HCT116 (cell line): ENCODE data around the gene CBY1. TPM values are rescaled to one million over a fixed set of nuclear protein-coding genes. Genes with fewer than 3 reads are reported as not detected.

ENCODE experiments used
- ATAC-seq: fragments of 200-7000 bp; cut with Tn5 transposase; 2 replicates; pipeline ENCODE4 v1.9.1; 2020; ENCODE audit warnings: mild to moderate bottlenecking, moderate library complexity
- BruUV-seq: library from RNA; stranded (reverse); fragments of 400-500 nt; replicated peaks from 2 replicates; lab custom pipeline; 2021; lab: Mats Ljungman, UMichigan
- CTCF ChIA-PET: fragments of 300-600 bp; sonication (Branson Sonifier 250); formaldehyde crosslinking; loops from one replicate; lab custom pipeline; 2021; ENCODE audit warnings: antibody characterized with exemption; lab: Charles Lee
- POLR2A ChIA-PET: fragments of 300-600, 350-600 bp; sonication (Branson Sonifier 250); formaldehyde crosslinking; loops from one replicate; lab custom pipeline; 2021; ENCODE audit warnings: antibody characterized with exemption; lab: Charles Lee
- RAD21 ChIA-PET, 2 experiments: fragments of 300-600 bp; sonication (Branson Sonifier 250); formaldehyde crosslinking; loops; one replicate each; lab custom pipeline; 2023; ENCODE audit warnings: low total read pairs in 2 of 2; ENCODE audit not compliant: uncharacterized antibody in 2 of 2, unreplicated experiment in 2 of 2, low non-redundant PET in 1 of 2; lab: Charles Lee
- DNase-seq: peaks from one replicate; pipeline ENCODE4 v3.0.0-alpha.2; 2010; ENCODE audit warnings: low read depth, low spot score
- H2AFZ ChIP-seq: fragments of 200-600 bp; shearing (Covaris generic), sonication (generic); 2 replicates; pipeline ENCODE4 v1.6.1; 2017; ENCODE audit warnings: low read depth, mixed run types, mixed read lengths, antibody characterized with exemption, low read length; ENCODE audit not compliant: poor library complexity, severe bottlenecking
- H3K27ac ChIP-seq: 2 replicates; pipeline ENCODE4 v1.5.1; 2012; ENCODE audit warnings: low read depth, low read length
- H3K27me3 ChIP-seq: fragments of 200-600 bp; sonication (generic); 2 replicates; pipeline ENCODE4 v1.6.1; 2016; ENCODE audit warnings: mixed run types, low read length, mixed read lengths; ENCODE audit not compliant: insufficient read depth
- H3K36me3 ChIP-seq, 2 experiments: fragments of 200-500 bp in 1 of 2; fragments of 200-600 bp in 1 of 2; sonication (Bioruptor generic) in 1 of 2; sonication (generic) in 1 of 2; 2 replicates each; pipeline versions ENCODE4 v1.5.1 to v1.6.1; 2014 to 2016; ENCODE audit warnings: low read length in 2 of 2, inconsistent platforms in 1 of 2, mixed read lengths in 1 of 2, mixed run types in 1 of 2; ENCODE audit not compliant: insufficient read depth in 2 of 2, control insufficient read depth in 1 of 2
- H3K4me1 ChIP-seq, 2 experiments: fragments of 200-600 bp in 1 of 2; sonication (generic) in 1 of 2; 2 replicates each; pipeline versions ENCODE4 v1.5.1 to v1.6.1; 2012 to 2017; ENCODE audit warnings: low read length in 2 of 2, inconsistent platforms in 1 of 2, mild to moderate bottlenecking in 1 of 2, mixed read lengths in 1 of 2, mixed run types in 1 of 2, moderate library complexity in 1 of 2; ENCODE audit not compliant: insufficient read depth in 2 of 2, control insufficient read depth in 1 of 2
- H3K4me2 ChIP-seq: fragments of 200-600 bp; sonication (generic); 2 replicates; pipeline ENCODE4 v1.6.1; 2017; ENCODE audit warnings: mixed run types, low read length, mixed read lengths
- H3K4me3 ChIP-seq, 2 experiments: fragments of 200-600 bp in 1 of 2; sonication (generic) in 1 of 2; replicated peaks in 1 of 2; 2 replicates each; pipeline ENCODE4 v1.5.1; 2011 to 2016; ENCODE audit warnings: low read length in 2 of 2, control low read depth in 1 of 2, low read depth in 1 of 2, mild to moderate bottlenecking in 1 of 2, mixed read lengths in 1 of 2, mixed run types in 1 of 2
- H3K79me2 ChIP-seq: fragments of 200-600 bp; sonication (generic); 2 replicates; pipeline ENCODE4 v1.6.1; 2017; ENCODE audit warnings: mild to moderate bottlenecking, mixed run types, low read length, moderate library complexity, mixed read lengths; ENCODE audit not compliant: insufficient read depth
- H3K9ac ChIP-seq: fragments of 200-600 bp; sonication (generic); 2 replicates; pipeline ENCODE4 v1.6.1; 2016; ENCODE audit warnings: low read length, mixed read lengths
- H3K9me2 ChIP-seq: fragments of 200-600 bp; sonication (generic), shearing (Covaris generic); 2 replicates; pipeline ENCODE4 v1.6.1; 2017; ENCODE audit warnings: mixed run types, mild to moderate bottlenecking, moderate library complexity; ENCODE audit not compliant: insufficient read depth
- H3K9me3 ChIP-seq, 2 experiments: fragments of 200-500 bp in 1 of 2; fragments of 200-600 bp in 1 of 2; sonication (Bioruptor generic) in 1 of 2; sonication (generic) in 1 of 2; 2 replicates each; pipeline ENCODE4 v1.6.1; 2014 to 2017; ENCODE audit warnings: low read length in 2 of 2, mixed read lengths in 2 of 2, inconsistent platforms in 1 of 2, low read depth in 1 of 2, mild to moderate bottlenecking in 1 of 2, mixed run types in 1 of 2, moderate library complexity in 1 of 2; ENCODE audit not compliant: control insufficient read depth in 1 of 2, insufficient read depth in 1 of 2
- H4K20me1 ChIP-seq: fragments of 200-600 bp; sonication (generic), shearing (Covaris generic); 2 replicates; pipeline ENCODE4 v1.6.1; 2017; ENCODE audit warnings: mixed run types, mild to moderate bottlenecking, moderate library complexity; ENCODE audit not compliant: insufficient read depth
- CBX3 ChIP-seq: IDR thresholded peaks from 2 replicates; pipeline ENCODE4 v1.6.1; 2012; ENCODE audit warnings: low read depth
- ELF1 ChIP-seq: IDR thresholded peaks from 2 replicates; pipeline ENCODE4 v1.6.1; 2012; ENCODE audit warnings: low read depth, borderline replicate concordance
- EZH2 ChIP-seq: fragments of 200-600 bp; sonication (generic); IDR thresholded peaks from 2 replicates; pipeline ENCODE4 v1.6.1; 2017; ENCODE audit warnings: antibody characterized with exemption, mixed run types
- EZH2phosphoT487 ChIP-seq: fragments of 200-600 bp; IDR thresholded peaks from 2 replicates; pipeline ENCODE4 v1.6.1; 2018; ENCODE audit warnings: antibody characterized with exemption, borderline replicate concordance
- FOSL1 ChIP-seq: IDR thresholded peaks from 2 replicates; pipeline ENCODE4 v1.6.1; 2012; ENCODE audit warnings: low read depth
- JUND ChIP-seq: IDR thresholded peaks from 2 replicates; pipeline ENCODE4 v1.6.1; 2012
- POLR2A ChIP-seq: IDR thresholded peaks from 2 replicates; pipeline ENCODE4 v1.7.0; 2011; ENCODE audit warnings: borderline replicate concordance; ENCODE audit not compliant: insufficient read depth, insufficient read length; ENCODE audit errors: extremely low read depth
- POLR2AphosphoS5 ChIP-seq: IDR thresholded peaks from 2 replicates; pipeline ENCODE4 v1.6.1; 2011; ENCODE audit warnings: mild to moderate bottlenecking, low read depth, low read length, moderate library complexity
- SP1 ChIP-seq: IDR thresholded peaks from 2 replicates; pipeline ENCODE4 v1.6.1; 2012; ENCODE audit warnings: low read depth
- SRF ChIP-seq: IDR thresholded peaks from 2 replicates; pipeline ENCODE4 v1.6.1; 2012; ENCODE audit warnings: low read depth
- TCF7L2 ChIP-seq: IDR thresholded peaks from 2 replicates; pipeline ENCODE4 v1.7.0; 2011; ENCODE audit warnings: borderline replicate concordance, inconsistent platforms; ENCODE audit not compliant: insufficient read depth, insufficient read length; ENCODE audit errors: extremely low read depth
- ZFX ChIP-seq: fragments of 450-650 bp; IDR thresholded peaks from 2 replicates; pipeline ENCODE4 v1.6.1; 2017
- intact Hi-C: fragments of 100-400 bp; cut with micrococcal nuclease; formaldehyde crosslinking; loops from 2 replicates; pipeline ENCODE4 v1.10.0; 2022
- total RNA-seq: library from RNA; stranded (reverse); gene quantifications from one replicate; pipeline ENCODE4 v1.2.1, GENCODE V29; 2021; ENCODE audit not compliant: unreplicated experiment
- TF ChIP-seq, protein P1 (sequence below): IDR thresholded peaks from 2 replicates; pipeline ENCODE4 v1.6.1; 2012

Gene CBY1
- total RNA-seq, 1 experiment from 2014 or later, result 27.6 TPM

DNA sequence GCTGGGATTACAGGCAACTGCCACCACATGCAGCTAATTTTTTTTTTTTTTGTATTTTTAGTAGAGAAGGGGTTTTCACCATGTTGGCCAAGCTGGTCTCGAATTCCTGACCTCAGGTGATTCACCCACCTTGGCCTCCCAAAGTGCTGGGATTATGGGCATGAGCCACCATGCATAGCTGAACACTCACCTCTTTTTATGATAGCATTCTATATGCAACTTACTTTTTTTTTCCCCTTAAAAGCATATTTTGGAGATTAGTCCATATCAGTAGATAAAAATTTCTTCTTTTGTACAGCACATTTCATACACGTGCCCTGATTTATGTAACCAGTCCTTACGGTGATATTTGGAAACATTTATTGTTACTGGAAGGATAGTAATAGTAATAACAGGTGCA, 63.9 kb downstream of the CBY1 start:
- no peak overlapping the region for H3K9ac ChIP-seq
- no TSS peak for BruUV-seq
- no peak overlapping the region for H2AFZ ChIP-seq
- no peak for TF ChIP-seq POLR2A
- TF ChIP-seq ELF1, result no peak
- TF ChIP-seq FOSL1, result no peak
- TF ChIP-seq JUND, result no peak
- TF ChIP-seq CBX3, result no peak
- no peaks in the 10 kb centered on the region for H4K20me1 ChIP-seq
- no peaks in the 10 kb centered on the region for H3K9me2 ChIP-seq
- H3K9me3 ChIP-seq, result no peaks in the 10 kb centered on the region
- H3K4me3 ChIP-seq, result no peak overlapping the region
- RAD21 ChIA-PET, result no interaction called here
- POLR2A ChIA-PET, result no interaction called here
- no peak overlapping the region for H3K4me2 ChIP-seq
- no peak for DNase-seq
- no peak for ATAC-seq
- H3K27ac ChIP-seq, result no peak overlapping the region
- peaks cover 12 to 21% of the 10 kb centered on the region in 2 experiments for H3K4me1 ChIP-seq
- intact Hi-C loops, result no loop called here
- peaks cover 22 to 30% of the 10 kb centered on the region in 2 experiments; a peak in 3 of 4 replicates for H3K36me3 ChIP-seq
- no peaks in the 10 kb centered on the region for H3K27me3 ChIP-seq
- CTCF ChIA-PET, result no interaction called here
- peaks cover 17% of the 10 kb centered on the region for H3K79me2 ChIP-seq

GRCh38 chr22:38721551-38721950, 65.1 kb downstream of the CBY1 start:
- ATAC-seq (no peak), DNase-seq (no peak)
- ChIA-PET RAD21 (no interaction called here), CTCF (interaction anchor here (1.0 to 2.5 kb wide), 2 partner anchors 11 to 13 kb away, joined by 3 to 9 read pairs; no protein-coding TSS in a partner anchor), POLR2A (no interaction called here)
- Histone ChIP-seq H2AFZ (no peak overlapping the region), H3K79me2 (peaks cover 12% of the 10 kb centered on the region), H3K4me3 (no peak overlapping the region), H3K9me3 (no peaks in the 10 kb centered on the region), H4K20me1 (no peaks in the 10 kb centered on the region), H3K9me2 (no peaks in the 10 kb centered on the region), H3K36me3 (peaks cover 29 to 31% of the 10 kb centered on the region in 2 experiments; a peak in 3 of 4 replicates), H3K9ac (no peak overlapping the region), H3K4me1 (peaks cover 12 to 21% of the 10 kb centered on the region in 2 experiments), H3K27me3 (no peaks in the 10 kb centered on the region), H3K27ac (no peak overlapping the region), H3K4me2 (no peak overlapping the region)
- intact Hi-C loops, result no loop called here
- TF ChIP-seq ZFX (no peak), ELF1 (no peak), EZH2phosphoT487 (no peak), SP1 (no peak), POLR2A (no peak), FOSL1 (no peak), SRF (no peak), CBX3 (no peak), EZH2 (no peak), TCF7L2 (no peak), POLR2AphosphoS5 (no peak)
- TF ChIP-seq, protein P1, sequence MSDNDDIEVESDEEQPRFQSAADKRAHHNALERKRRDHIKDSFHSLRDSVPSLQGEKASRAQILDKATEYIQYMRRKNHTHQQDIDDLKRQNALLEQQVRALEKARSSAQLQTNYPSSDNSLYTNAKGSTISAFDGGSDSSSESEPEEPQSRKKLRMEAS, result no peak
- no TSS peak for BruUV-seq

Other genes starting within 250 kb of the CBY1 start
- not detected for gene KCNJ4, start 201.4 kb upstream of the CBY1 start, total RNA-seq
- gene KDELR3, start 188.5 kb upstream of the CBY1 start, total RNA-seq, result 33.1 TPM
- gene DDX17, start 150.3 kb upstream of the CBY1 start, total RNA-seq, result 234 TPM
- gene DMC1, start 86.5 kb upstream of the CBY1 start, total RNA-seq, result 0.89 TPM
- gene FAM227A, start 246 bp upstream of the CBY1 start, total RNA-seq, result 3.9 TPM
- gene TOMM22, start 25.3 kb downstream of the CBY1 start, total RNA-seq, result 136 TPM
- gene JOSD1, start 44.3 kb downstream of the CBY1 start, total RNA-seq, result 67.3 TPM
- 48.2 TPM for gene GTPBP1, start 49.3 kb downstream of the CBY1 start, total RNA-seq
- 71.6 TPM for gene SUN2, start 99.4 kb downstream of the CBY1 start, total RNA-seq
- gene DNAL4, start 137.5 kb downstream of the CBY1 start, total RNA-seq, result 18.3 TPM
- 12.8 TPM for gene NPTXR, start 187.4 kb downstream of the CBY1 start, total RNA-seq
- 90.0 TPM for gene CBX6, start 215.6 kb downstream of the CBY1 start, total RNA-seq